Mammary epithelial cell (primary cell): ENCODE results near the gene NODAL.

ENCODE experiments used
- EZH2 ChIP-seq: IDR thresholded peaks from 2 replicates; pipeline ENCODE4 v1.6.1; 2012; ENCODE audit warnings: low read length, inconsistent platforms, borderline replicate concordance
- TF ChIP-seq, protein P1 (sequence below), 2 donors: IDR thresholded peaks in 1 of 2; conservative IDR thresholded peaks in 1 of 2; 2 replicates each; pipeline ENCODE4 v1.5.1; 2011 to 2012; ENCODE audit warnings: inconsistent platforms in 2 of 2, low read length in 2 of 2, mild to moderate bottlenecking in 2 of 2, control low read depth in 1 of 2, low read depth in 1 of 2; ENCODE audit not compliant: insufficient read depth in 1 of 2; ENCODE audit errors: extremely low read depth in 1 of 2

DNA sequence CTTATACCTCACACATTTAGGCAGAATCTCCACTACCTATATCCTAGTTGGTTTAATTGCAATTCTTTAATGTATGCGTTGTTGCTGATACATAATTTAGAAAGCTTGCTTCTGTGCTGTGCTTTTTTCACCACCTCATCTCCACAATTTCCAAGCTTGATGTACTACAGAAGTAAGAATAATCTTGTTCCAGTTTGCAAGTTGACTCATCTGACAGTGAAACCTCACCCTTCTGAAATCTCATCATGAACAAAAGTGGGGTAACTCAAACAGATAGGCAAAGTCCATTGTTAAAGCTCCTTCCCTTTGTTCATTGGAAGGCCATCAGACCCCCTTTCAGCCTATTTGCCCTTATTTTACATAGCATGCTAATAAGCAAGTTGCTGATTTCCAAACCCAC is 23.9 kb downstream of the NODAL start:
- TF ChIP-seq, protein P1, sequence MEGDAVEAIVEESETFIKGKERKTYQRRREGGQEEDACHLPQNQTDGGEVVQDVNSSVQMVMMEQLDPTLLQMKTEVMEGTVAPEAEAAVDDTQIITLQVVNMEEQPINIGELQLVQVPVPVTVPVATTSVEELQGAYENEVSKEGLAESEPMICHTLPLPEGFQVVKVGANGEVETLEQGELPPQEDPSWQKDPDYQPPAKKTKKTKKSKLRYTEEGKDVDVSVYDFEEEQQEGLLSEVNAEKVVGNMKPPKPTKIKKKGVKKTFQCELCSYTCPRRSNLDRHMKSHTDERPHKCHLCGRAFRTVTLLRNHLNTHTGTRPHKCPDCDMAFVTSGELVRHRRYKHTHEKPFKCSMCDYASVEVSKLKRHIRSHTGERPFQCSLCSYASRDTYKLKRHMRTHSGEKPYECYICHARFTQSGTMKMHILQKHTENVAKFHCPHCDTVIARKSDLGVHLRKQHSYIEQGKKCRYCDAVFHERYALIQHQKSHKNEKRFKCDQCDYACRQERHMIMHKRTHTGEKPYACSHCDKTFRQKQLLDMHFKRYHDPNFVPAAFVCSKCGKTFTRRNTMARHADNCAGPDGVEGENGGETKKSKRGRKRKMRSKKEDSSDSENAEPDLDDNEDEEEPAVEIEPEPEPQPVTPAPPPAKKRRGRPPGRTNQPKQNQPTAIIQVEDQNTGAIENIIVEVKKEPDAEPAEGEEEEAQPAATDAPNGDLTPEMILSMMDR (conservative IDR thresholded peaks at IDR 0.05 in 1 of 2, IDR thresholded peaks at IDR 0.05 in 1 of 2; ENCODE audit: extremely low read depth in 1 of 2, insufficient read depth in 1 of 2, low read depth in 1 of 2, low read length in 2 of 2): no peak
- no peak for TF ChIP-seq EZH2
